Endothelial cell of umbilical vein (primary cell): ENCODE data around the gene TUBA4A.

ENCODE experiments used
- CTCF ChIP-seq, 2 donors: IDR thresholded peaks; 1 replicate in 1 of 2; 2 replicates in 1 of 2; pipeline ENCODE4 v1.5.1; 2011; ENCODE audit warnings: low read length in 2 of 2, mild to moderate bottlenecking in 2 of 2, moderate library complexity in 2 of 2, control low read depth in 1 of 2, inconsistent platforms in 1 of 2, low read depth in 1 of 2; ENCODE audit not compliant: insufficient read depth in 1 of 2; ENCODE audit errors: extremely low read depth in 1 of 2
- EZH2 ChIP-seq: IDR thresholded peaks from 2 replicates; pipeline ENCODE4 v1.6.1; 2012; ENCODE audit warnings: borderline replicate concordance, low read depth, mild to moderate bottlenecking, moderate library complexity, low read length, inconsistent platforms; ENCODE audit not compliant: severe bottlenecking
- FOS ChIP-seq: IDR thresholded peaks from 2 replicates; pipeline ENCODE4 v1.6.1; 2011; ENCODE audit warnings: mild to moderate bottlenecking, low read length, moderate library complexity, borderline replicate concordance; ENCODE audit not compliant: insufficient read depth
- GATA2 ChIP-seq: IDR thresholded peaks from 2 replicates; pipeline ENCODE4 v1.7.0; 2011; ENCODE audit warnings: low read depth, mild to moderate bottlenecking, moderate library complexity, mixed read lengths, low read length; ENCODE audit not compliant: insufficient read length, insufficient read depth
- JUN ChIP-seq: IDR thresholded peaks from 2 replicates; pipeline ENCODE4 v1.6.1; 2011; ENCODE audit warnings: borderline replicate concordance, low read depth; ENCODE audit not compliant: insufficient read length, insufficient read depth
- MAX ChIP-seq: IDR thresholded peaks from 2 replicates; pipeline ENCODE4 v1.6.1; 2011; ENCODE audit not compliant: insufficient read depth, insufficient read length
- POLR2A ChIP-seq: IDR thresholded peaks from 2 replicates; pipeline ENCODE4 v1.6.1; 2012; ENCODE audit warnings: low read depth, mild to moderate bottlenecking, control low read depth, low read length
- POLR2AphosphoS5 ChIP-seq: IDR thresholded peaks from 2 replicates; pipeline ENCODE4 v1.6.1; 2012; ENCODE audit warnings: low read depth, mild to moderate bottlenecking, control low read depth, low read length, moderate library complexity; ENCODE audit not compliant: insufficient read depth

GRCh38 chr2:219244789-219245147, 8.9 kb downstream of the TUBA4A start:
- no peak for TF ChIP-seq CTCF (IDR thresholded peaks at IDR 0.05; ENCODE audit: extremely low read depth in 1 of 2, insufficient read depth in 1 of 2, low read depth in 1 of 2, low read length in 2 of 2)
- no peak for TF ChIP-seq POLR2A
- TF ChIP-seq EZH2: no peak
- no peak for TF ChIP-seq GATA2
- TF ChIP-seq MAX: no peak
- TF ChIP-seq FOS: no peak
- TF ChIP-seq POLR2AphosphoS5: no peak
- TF ChIP-seq JUN: no peak
